ENCODE data around the gene DKK1. TPM values are rescaled to one million over a fixed set of nuclear protein-coding genes. Genes with fewer than 3 reads are reported as not detected.
"Not testable (repeated sequence)": the region's sequence is repeated elsewhere in the genome, so short reads cannot be mapped to it uniquely, and the experiment has no call there.

The DKK1 gene
- total RNA-seq, 1 donor from 2014 or later = 111 TPM

GRCh38 chr10:52365547-52366432 lies 51.7 kb downstream of the DKK1 start:
- DNase-seq (ENCODE audit: low read depth, low spot score) = not testable (repeated sequence)

Measured in pulmonary artery endothelial cell (primary cell).